Stomach (tissue), 19 donors: ENCODE measurements around the gene KLHDC10. TPM values are rescaled to one million over a fixed set of nuclear protein-coding genes. Genes with fewer than 3 reads are reported as not detected.
A peak's percentile ranks its signal among the peaks of the same experiment; 100 is the strongest.

ENCODE experiments used
- DNase-seq, 2 donors: peaks; one replicate each; pipeline versions ENCODE4 v3.0.0 to v3.0.0-alpha.2; 2013 to 2019
- H3K27ac ChIP-seq, 5 donors: fragments of 200-600 bp in 4 of 5; sonication (generic) in 4 of 5; one replicate each; pipeline ENCODE4 v1.5.1; 2013 to 2019; ENCODE audit warnings: mild to moderate bottlenecking in 1 of 5, moderate library complexity in 1 of 5
- H3K27me3 ChIP-seq, 3 donors: fragments of 200-600 bp; sonication (generic); one replicate each; pipeline ENCODE4 v1.5.1; 2017 to 2019; ENCODE audit warnings: mixed run types in 1 of 3
- H3K36me3 ChIP-seq, 4 donors: fragments of 200-600 bp; sonication (generic); 1 replicate in 3 of 4; 2 replicates in 1 of 4; pipeline ENCODE4 v1.5.1; 2016 to 2019
- H3K4me1 ChIP-seq, 4 donors: fragments of 200-600 bp; sonication (generic); one replicate each; pipeline ENCODE4 v1.5.1; 2016 to 2019
- H3K4me3 ChIP-seq, 4 donors: fragments of 200-600 bp; sonication (generic) in 3 of 4; one replicate each; pipeline ENCODE4 v1.5.1; 2016 to 2019; ENCODE audit warnings: mild to moderate bottlenecking in 1 of 4
- H3K9me3 ChIP-seq, 4 donors: fragments of 200-600 bp; sonication (generic); one replicate each; pipeline ENCODE4 v1.5.1; 2016 to 2019
- CTCF ChIP-seq, 7 experiments: fragments of 450-650 bp in 4 of 7; fragments of 200-600 bp in 3 of 7; sonication (generic) in 3 of 7; IDR thresholded peaks; one replicate each; pipeline ENCODE4 v1.5.1; 2016 to 2019; ENCODE audit warnings: antibody characterized with exemption in 7 of 7, control low read depth in 2 of 7, mild to moderate bottlenecking in 1 of 7
- EP300 ChIP-seq: sonication (generic); formaldehyde crosslinking; IDR thresholded peaks from one replicate; pipeline ENCODE4 v1.6.1; 2017; ENCODE audit warnings: antibody characterized with exemption
- POLR2A ChIP-seq, 4 donors: fragments of 450-650 bp; IDR thresholded peaks; one replicate each; pipeline ENCODE4 v1.6.1; 2016; ENCODE audit warnings: antibody characterized with exemption in 4 of 4, control low read depth in 2 of 4, mild to moderate bottlenecking in 1 of 4, moderate library complexity in 1 of 4
- POLR2AphosphoS5 ChIP-seq, 3 donors: sonication (generic); formaldehyde crosslinking; IDR thresholded peaks; one replicate each; pipeline ENCODE4 v1.6.1; 2016; ENCODE audit warnings: antibody characterized with exemption in 3 of 3
- WGBS, 5 donors: extraction: QIAGEN DNeasy Blood & Tissue Kit in 3 of 5; methylation state at CpG; one replicate each; pipeline versions ENCODE4 v1.1.5 to v1.1.7; 2013 to 2018; 5-methylcytosine and 5-hydroxymethylcytosine counted together
- intact Hi-C: fragments of 100-400 bp; cut with DNase I; formaldehyde crosslinking; loops from one replicate; pipeline ENCODE4 v1.15.1; 2023; ENCODE audit warnings: low total_unique reads
- long read RNA-seq, 10 donors: transcript quantifications; one replicate each; lab custom pipeline, GENCODE V29; 2026
- polyA plus RNA-seq, 3 donors: library from polyadenylated mRNA; stranded (reverse); fragments of 200-250 nt; gene quantifications; one replicate each; pipeline ENCODE4 v1.2.3, GENCODE V29; 2013
- total RNA-seq, 5 donors: library from RNA; depleted of rRNA; stranded (reverse); fragments of >200 nt; gene quantifications; one replicate each; pipeline versions ENCODE4 v1.1.0 to v1.2.3, GENCODE V29; 2014 to 2016
- donor health status: healthy with polysubstance abuse.
- donor health status: Bipolar disorder and iron deficiency.
- donor health status: healthy.

KLHDC10 gene
- total RNA-seq (10 to 100 TPM; 16.4 to 49.0 (median 29.5) TPM), polyA plus RNA-seq (1 to 10 TPM; 5.8 to 9.0 (median 7.9) TPM)
- long read RNA-seq, donor 1 = 0 reads
- long read RNA-seq, donor 2, full-length matches to known transcripts = 1 of 1 reads
- long read RNA-seq, donor 2, partial matches to known transcripts = 0 of 1 reads
- long read RNA-seq, donor 2, other reads (novel, unspliced or antisense) = 0 of 1 reads
- long read RNA-seq, donor 3, full-length matches to known transcripts = 1 of 1 reads
- long read RNA-seq, donor 3, partial matches to known transcripts = 0 of 1 reads
- long read RNA-seq, donor 3, other reads (novel, unspliced or antisense) = 0 of 1 reads
- long read RNA-seq, donor 4 = 0 reads
- long read RNA-seq, donor 5, full-length matches to known transcripts = 2 of 2 reads
- long read RNA-seq, donor 5, partial matches to known transcripts = 0 of 2 reads
- long read RNA-seq, donor 5, other reads (novel, unspliced or antisense) = 0 of 2 reads
- long read RNA-seq, donor 6, full-length matches to known transcripts = 3 of 3 reads
- long read RNA-seq, donor 6, partial matches to known transcripts = 0 of 3 reads
- long read RNA-seq, donor 6, other reads (novel, unspliced or antisense) = 0 of 3 reads
- long read RNA-seq, donor 7, full-length matches to known transcripts = 1 of 1 reads
- long read RNA-seq, donor 7, partial matches to known transcripts = 0 of 1 reads
- long read RNA-seq, donor 7, other reads (novel, unspliced or antisense) = 0 of 1 reads
- long read RNA-seq, donor 8, full-length matches to known transcripts = 3 of 3 reads
- long read RNA-seq, donor 8, partial matches to known transcripts = 0 of 3 reads
- long read RNA-seq, donor 8, other reads (novel, unspliced or antisense) = 0 of 3 reads
- long read RNA-seq, donor 9, full-length matches to known transcripts = 1 of 1 reads
- long read RNA-seq, donor 9, partial matches to known transcripts = 0 of 1 reads
- long read RNA-seq, donor 9, other reads (novel, unspliced or antisense) = 0 of 1 reads
- long read RNA-seq, donor 10, full-length matches to known transcripts = 1 of 1 reads
- long read RNA-seq, donor 10, partial matches to known transcripts = 0 of 1 reads
- long read RNA-seq, donor 10, other reads (novel, unspliced or antisense) = 0 of 1 reads

- intact Hi-C loops = no loop called here
- peak; percentile 99 for DNase-seq
- WGBS, 5 donors = 0 to 1% (median 0%) methylated on average over 35 to 57 of the region's 57 CpGs
- Histone ChIP-seq H3K4me3 (peak within 1 kb of the TSS; percentile 64 to 99 (median 96)), H3K27me3 (no peaks in the 10 kb centered on the region), H3K4me1 (peaks cover 19 to 50% (median 38%) of the 10 kb centered on the region in 4 donors), H3K36me3 (no peaks in the 10 kb centered on the region), H3K9me3 (no peaks in the 10 kb centered on the region), H3K27ac (peak within 1 kb of the TSS; percentile 82 to 94 (median 91))
- TF ChIP-seq POLR2AphosphoS5 (IDR thresholded peaks at IDR 0.05) (peak; percentile 45 to 80 (median 52)), CTCF (IDR thresholded peaks at IDR 0.05) (no peak)
These were observed at the start of gene KLHDC10 for GRCh38 chr7:130069978-130070860. Gene KLHDC10, plus strand, starts transcription at chr7:130070534. Its CDS starts 110 bp downstream, at chr7:130070644.

- WGBS, 5 donors = 93 to 97% (median 95%) methylated on average over 10 of the region's 10 CpGs
- peaks cover 69 to 100% (median 96%) of the 10 kb centered on the region in 4 donors for H3K36me3 ChIP-seq
- no peaks in the 10 kb centered on the region for H3K27me3 ChIP-seq
- DNase-seq = no peak
- H3K27ac ChIP-seq = no peak overlapping the region
- TF ChIP-seq POLR2A (IDR thresholded peaks at IDR 0.05) (no peak), POLR2AphosphoS5 (IDR thresholded peaks at IDR 0.05) (no peak), EP300 (no peak), CTCF (IDR thresholded peaks at IDR 0.05) (no peak)
- no peak overlapping the region for H3K4me3 ChIP-seq
- H3K4me1 ChIP-seq = no peaks in the 10 kb centered on the region
- intact Hi-C loops = no loop called here
- no peaks in the 10 kb centered on the region for H3K9me3 ChIP-seq
These were observed 49.1 kb upstream of the KLHDC10 start for GRCh38 chr7:130021105-130021834.

- 86 to 94% (median 93%) methylated on average over 8 to 9 of the region's 9 CpGs for WGBS, 5 donors
These were observed 48.2 kb upstream of the KLHDC10 start for GRCh38 chr7:130022115-130022514.

More at GRCh38 chr7:130022115-130022514, 48.2 kb upstream of the KLHDC10 start:
- H3K4me3 ChIP-seq = no peak overlapping the region
- H3K27ac ChIP-seq = no peak overlapping the region
- TF ChIP-seq POLR2AphosphoS5 (IDR thresholded peaks at IDR 0.05) (no peak), POLR2A (IDR thresholded peaks at IDR 0.05) (no peak), EP300 (no peak), CTCF (IDR thresholded peaks at IDR 0.05) (no peak)
- peaks cover 72 to 100% (median 98%) of the 10 kb centered on the region in 4 donors for H3K36me3 ChIP-seq
- H3K9me3 ChIP-seq = no peaks in the 10 kb centered on the region
- DNase-seq = no peak
- intact Hi-C loops = no loop called here
- no peaks in the 10 kb centered on the region for H3K4me1 ChIP-seq
- H3K27me3 ChIP-seq = no peaks in the 10 kb centered on the region
